A673 (cell line): ENCODE data around the gene MAP2K5.

Experiments
- CTCF ChIP-seq: fragments of 300-800, 200-600 bp; sonication (generic); conservative IDR thresholded peaks from 2 replicates; pipeline ENCODE4 v1.5.1; 2017; ENCODE audit warnings: low read depth, mild to moderate bottlenecking, antibody characterized with exemption, low read length, moderate library complexity, mixed read lengths
- EZH2 ChIP-seq: fragments of 200-600 bp; sonication (generic); IDR thresholded peaks from 2 replicates; pipeline ENCODE4 v1.6.1; 2017; ENCODE audit warnings: borderline replicate concordance, low read depth, mild to moderate bottlenecking, mixed read lengths, antibody characterized with exemption, low read length; ENCODE audit not compliant: poor library complexity, severe bottlenecking

GRCh38 chr15:67558502-67558901 lies 16.0 kb downstream of the MAP2K5 start:
- TF ChIP-seq CTCF: no peak
- no peak for TF ChIP-seq EZH2
